HG03469 (cell line): ENCODE results near the gene BRIP1.
"Not testable (repeated sequence)": the region's sequence is repeated elsewhere in the genome, so short reads cannot be mapped to it uniquely, and the experiment has no call there.

Experiments used
- ATAC-seq: cut with Tn5 transposase; IDR thresholded peaks from one replicate; pipeline ENCODE4 v1.9.1; 2021; ENCODE audit warnings: mild to moderate bottlenecking, moderate library complexity, moderate number of reproducible peaks; ENCODE audit not compliant: unreplicated experiment

Gene BRIP1

DNA sequence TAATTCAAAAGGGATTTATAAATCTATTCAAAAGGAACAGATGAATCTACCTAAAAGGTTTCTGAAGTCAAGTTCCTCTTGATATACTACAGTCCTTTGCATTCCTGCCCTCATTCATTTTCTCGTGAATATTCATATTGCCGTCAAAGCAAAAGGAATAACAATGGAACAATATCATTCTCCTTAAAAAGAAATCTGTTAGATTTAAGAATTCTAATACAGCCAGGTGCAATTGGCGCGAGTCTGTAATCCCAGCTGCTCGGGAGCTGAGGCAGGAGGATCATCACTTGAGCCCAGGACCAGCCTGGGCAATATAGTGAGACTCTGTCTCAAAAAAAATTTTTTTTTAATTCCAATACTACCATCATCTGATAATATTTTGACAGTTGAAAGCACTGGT lies 130.3 kb downstream of the BRIP1 start:
- no peak for ATAC-seq

GRCh38 chr17:61732169-61732568 lies 131.2 kb downstream of the BRIP1 start:
- no peak for ATAC-seq

DNA sequence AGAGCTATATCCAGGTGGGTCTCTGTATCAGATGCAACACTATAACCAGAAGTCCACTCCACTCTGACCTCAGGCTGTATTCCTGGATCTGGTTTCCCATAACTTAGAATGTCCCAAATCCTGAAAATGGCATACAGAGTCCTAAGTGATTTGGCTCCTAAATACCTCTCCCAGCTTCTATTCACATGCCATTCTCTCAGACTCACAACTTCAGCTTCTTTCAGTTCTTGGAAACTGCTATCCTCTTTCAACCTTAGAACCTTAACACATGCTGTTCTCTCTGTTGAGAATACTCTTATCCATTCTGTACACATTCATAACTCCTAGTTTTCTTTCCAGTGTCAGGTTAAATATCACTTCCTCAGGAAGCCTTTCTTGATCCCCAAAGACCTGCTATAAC lies 132.0 kb downstream of the BRIP1 start:
- ATAC-seq: no peak

- no peak for ATAC-seq
These were observed 133.5 kb downstream of the BRIP1 start for GRCh38 chr17:61729690-61730268.

- ATAC-seq: no peak
These were observed 135.0 kb downstream of the BRIP1 start for GRCh38 chr17:61728297-61728836.

- not testable (repeated sequence) for ATAC-seq
These were observed 135.5 kb downstream of the BRIP1 start for GRCh38 chr17:61727798-61728197.

- no peak for ATAC-seq
These were observed 136.4 kb downstream of the BRIP1 start for GRCh38 chr17:61726977-61727376.

GRCh38 chr17:61724777-61725176 lies 138.6 kb downstream of the BRIP1 start:
- ATAC-seq: no peak

- ATAC-seq: no peak
These were observed 139.4 kb downstream of the BRIP1 start for GRCh38 chr17:61723914-61724313.

- no peak for ATAC-seq
These were observed 140.1 kb downstream of the BRIP1 start for GRCh38 chr17:61723183-61723582.

DNA sequence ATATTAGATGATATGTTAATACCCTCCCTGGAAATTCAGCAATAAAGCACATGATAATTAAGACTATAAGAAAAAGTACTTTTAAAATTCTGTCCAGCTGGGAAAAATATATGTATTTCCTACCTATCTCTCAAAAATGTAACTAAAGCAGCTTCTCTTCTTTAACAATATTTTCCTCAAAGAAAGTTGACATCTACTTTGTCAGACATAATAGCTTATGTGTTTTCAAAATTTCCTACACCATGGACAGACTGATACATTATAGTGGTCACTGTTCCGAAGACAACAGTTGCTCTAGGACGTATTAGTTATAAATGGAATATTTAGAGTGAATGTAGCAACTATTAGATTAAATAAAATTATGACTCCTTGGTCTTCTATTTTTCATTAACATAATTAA lies 140.9 kb downstream of the BRIP1 start:
- ATAC-seq: no peak

DNA sequence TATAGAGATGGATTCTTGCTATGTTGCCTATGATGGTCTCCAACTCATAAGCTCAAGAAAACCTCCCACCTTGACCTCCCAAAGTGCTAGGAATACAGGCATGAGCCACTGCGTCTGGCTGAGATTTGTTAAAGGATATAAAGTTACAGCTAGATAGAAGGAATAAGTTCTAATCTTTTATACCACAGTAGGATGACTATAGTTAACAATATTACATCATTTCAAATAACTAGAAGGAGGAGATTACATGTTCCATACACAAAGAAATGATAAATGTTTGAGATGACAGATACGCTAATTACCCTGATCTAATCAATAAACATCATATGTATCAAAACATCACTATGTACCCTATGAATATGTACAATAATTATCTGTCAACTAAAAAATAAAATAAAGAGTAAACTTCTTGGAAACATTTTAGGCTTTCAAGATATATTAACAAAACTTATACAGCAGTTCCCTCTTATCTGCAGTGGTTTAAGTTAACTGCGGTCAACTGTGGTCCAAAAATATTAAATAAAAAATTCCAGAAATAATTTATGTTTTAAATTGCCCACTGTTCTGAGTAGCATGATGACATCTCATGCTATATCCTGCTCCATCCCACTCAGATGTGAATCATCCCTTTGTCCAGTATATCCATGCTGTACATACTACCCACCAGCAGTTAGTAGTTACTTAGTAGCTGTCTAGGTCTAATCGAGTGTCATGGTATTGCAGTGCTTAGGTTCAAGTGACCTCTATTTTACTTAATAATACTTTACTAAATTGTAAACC lies 143.1 kb downstream of the BRIP1 start:
- no peak for ATAC-seq

GRCh38 chr17:61719220-61719619 lies 144.1 kb downstream of the BRIP1 start:
- ATAC-seq: not testable (repeated sequence)

DNA sequence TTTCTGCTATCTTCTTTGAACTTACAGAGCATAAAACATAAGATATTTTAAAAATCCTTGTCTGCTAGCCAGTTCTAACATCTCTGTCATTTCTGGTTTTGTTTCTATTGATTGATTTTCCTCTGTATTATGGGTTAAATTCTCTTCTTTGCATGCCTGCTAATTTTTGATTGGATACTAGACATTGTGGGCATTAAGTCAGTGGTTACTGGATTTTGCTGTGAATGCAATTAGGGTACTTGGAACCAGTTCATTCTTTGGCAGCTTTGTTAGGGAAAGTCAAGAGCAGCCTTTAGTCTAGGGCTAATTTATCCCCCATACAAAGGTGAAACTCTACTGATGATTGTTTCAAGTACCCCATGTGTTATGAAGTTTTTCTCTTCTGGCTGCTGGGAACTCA lies 145.3 kb downstream of the BRIP1 start:
- no peak for ATAC-seq

DNA sequence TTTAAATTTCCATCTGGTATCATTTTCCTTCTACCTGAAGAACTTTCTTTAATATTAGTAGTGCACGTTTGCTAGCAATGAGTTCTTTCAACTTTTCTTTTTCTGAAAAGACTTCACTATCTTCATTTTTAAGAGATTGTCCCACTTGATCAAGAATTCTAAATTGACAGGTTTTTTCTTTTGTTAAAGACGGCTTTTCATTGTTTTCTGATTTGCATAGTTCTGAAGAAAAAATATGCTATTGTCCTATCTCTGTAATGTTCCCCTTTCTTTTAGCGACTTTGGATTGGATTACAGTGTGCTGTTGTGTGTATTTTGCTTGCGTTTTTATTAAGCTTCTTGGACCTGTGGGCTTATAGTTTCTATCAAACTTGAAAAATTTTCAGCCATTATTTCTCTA lies 146.0 kb downstream of the BRIP1 start:
- ATAC-seq: no peak

- no peak for ATAC-seq
These were observed 147.0 kb downstream of the BRIP1 start for GRCh38 chr17:61716225-61716829.

DNA sequence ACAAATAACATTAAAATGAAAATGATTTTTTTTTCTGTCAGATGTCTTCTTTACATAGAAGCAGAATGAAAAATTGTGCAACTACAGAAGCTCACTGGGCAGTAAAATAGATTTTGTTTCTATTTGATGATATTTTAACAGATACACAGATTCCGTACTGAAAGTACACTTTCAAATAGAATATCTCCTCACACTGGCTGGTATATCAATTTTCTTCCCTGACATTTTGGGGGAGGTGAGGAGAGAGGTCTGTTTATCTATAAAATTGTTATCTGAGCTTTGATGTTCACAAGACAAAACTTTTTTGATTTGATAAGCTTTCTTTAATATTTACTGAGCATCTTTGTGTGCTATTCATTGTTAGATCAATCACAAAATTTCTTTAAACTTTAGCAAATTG lies 148.0 kb downstream of the BRIP1 start:
- ATAC-seq: no peak

GRCh38 chr17:61714300-61714699 lies 149.0 kb downstream of the BRIP1 start:
- ATAC-seq: no peak

DNA sequence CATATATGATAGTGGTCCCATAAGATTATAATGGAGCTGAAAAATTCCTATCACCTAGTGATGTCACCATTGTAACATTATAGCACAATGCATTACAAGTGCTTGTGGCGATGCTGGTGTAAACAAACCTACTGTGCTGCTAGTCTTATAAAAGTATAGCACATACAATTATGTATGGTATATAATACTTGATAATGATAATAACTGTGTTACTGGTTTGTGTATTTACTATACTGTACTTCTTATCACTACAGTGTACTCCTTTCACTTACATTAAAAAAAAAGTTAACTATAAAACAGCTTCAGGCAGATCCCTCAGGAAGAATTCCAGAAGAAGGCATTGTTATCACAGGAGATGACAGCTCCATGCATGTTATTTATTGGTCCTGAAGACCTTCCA lies 150.3 kb downstream of the BRIP1 start:
- ATAC-seq: no peak

DNA sequence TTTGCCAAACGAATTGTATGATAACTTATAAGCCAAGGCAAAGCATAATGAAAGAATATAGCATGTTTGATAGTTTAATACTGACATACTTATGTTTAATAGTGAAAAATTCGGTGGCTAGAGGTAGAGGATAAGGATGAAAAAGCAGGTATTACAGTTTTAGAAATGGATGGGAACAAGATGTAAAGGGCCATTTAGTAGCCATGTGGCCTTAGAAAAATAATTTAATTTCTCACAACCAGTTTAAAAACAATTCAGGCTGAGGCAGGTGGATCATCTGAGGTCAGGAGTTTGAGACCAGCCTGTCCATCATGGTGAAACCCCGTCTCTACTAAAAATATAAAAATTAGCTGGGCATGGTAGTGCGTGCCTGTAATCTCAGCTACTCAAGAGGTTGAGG lies 152.8 kb downstream of the BRIP1 start:
- no peak for ATAC-seq

- no peak for ATAC-seq
These were observed 153.8 kb downstream of the BRIP1 start for GRCh38 chr17:61709567-61709966.

GRCh38 chr17:61704935-61705449 lies 158.3 kb downstream of the BRIP1 start:
- ATAC-seq: no peak
